GM12878 (cell line): ENCODE results near the gene OLA1. TPM values are rescaled to one million over a fixed set of nuclear protein-coding genes. Genes with fewer than 3 reads are reported as not detected.

ENCODE experiments used
- ATAC-seq: fragments of 200-7000 bp; cut with Tn5 transposase; 3 replicates; pipeline ENCODE4 v1.9.1; 2020; ENCODE audit warnings: mild to moderate bottlenecking, moderate library complexity
- BruUV-seq: library from RNA; stranded (reverse); fragments of 400-500 nt; replicated peaks from 2 replicates; lab custom pipeline; 2021; lab: Mats Ljungman, UMichigan
- CTCF ChIA-PET: fragments of 300-600 bp; sonication (Branson Sonifier 250); formaldehyde crosslinking; extraction: SDS; loops from one replicate; lab custom pipeline; 2021; ENCODE audit warnings: inconsistent platforms; lab: Yijun Ruan, JAX
- POLR2A ChIA-PET: fragments of 350-600 bp; formaldehyde crosslinking; extraction: SDS; loops from one replicate; lab custom pipeline; 2021; ENCODE audit warnings: inconsistent platforms; lab: Charles Lee
- RAD21 ChIA-PET: fragments of 300-600 bp; sonication (Branson Sonifier 250); formaldehyde crosslinking; loops from one replicate; lab custom pipeline; 2023; ENCODE audit warnings: antibody characterized with exemption; ENCODE audit not compliant: unreplicated experiment; lab: Charles Lee
- SMC1A ChIA-PET: fragments of 300-600 bp; sonication (Branson Sonifier 250); formaldehyde crosslinking; loops from one replicate; lab custom pipeline; 2023; ENCODE audit not compliant: unreplicated experiment, uncharacterized antibody; lab: Charles Lee
- DNase-seq: peaks from one replicate; pipeline ENCODE4 v3.0.0-alpha.2; 2011; ENCODE audit warnings: low read depth, low spot score
- FAIRE-seq: peaks from 3 replicates; lab custom pipeline; 2011; peaks lifted over from hg19 to GRCh38; lab: Jason Lieb, UNC
- H2AFZ ChIP-seq: 2 replicates; pipeline ENCODE4 v1.6.0; 2011; ENCODE audit warnings: low read depth, low read length, control low read depth; ENCODE audit not compliant: control insufficient read depth
- H3K27ac ChIP-seq: 2 replicates; pipeline ENCODE4 v1.5.1; 2011; ENCODE audit warnings: control low read depth; ENCODE audit not compliant: control insufficient read depth, insufficient read depth
- H3K27me3 ChIP-seq, 2 experiments: replicated peaks in 1 of 2; 2 replicates each; pipeline versions ENCODE4 v1.6.0 to v1.6.1; 2011; ENCODE audit warnings: low read length in 1 of 2; ENCODE audit not compliant: control insufficient read depth in 2 of 2, insufficient read depth in 2 of 2
- H3K36me3 ChIP-seq, 2 experiments: 2 replicates each; pipeline ENCODE4 v1.5.1; 2011; ENCODE audit warnings: low read length in 1 of 2; ENCODE audit not compliant: control insufficient read depth in 2 of 2, insufficient read depth in 2 of 2
- H3K4me1 ChIP-seq: 2 replicates; pipeline ENCODE4 v1.6.1; 2011; ENCODE audit warnings: mild to moderate bottlenecking, low read length, moderate library complexity, mixed read lengths; ENCODE audit not compliant: control insufficient read depth, insufficient read depth
- H3K4me2 ChIP-seq: 2 replicates; pipeline ENCODE4 v1.6.0; 2011; ENCODE audit warnings: control low read depth; ENCODE audit not compliant: control insufficient read depth, insufficient read depth
- H3K4me3 ChIP-seq: fragments of 200-600 bp; sonication (generic); 2 replicates; pipeline ENCODE4 v1.5.1; 2016
- H3K79me2 ChIP-seq: 2 replicates; pipeline ENCODE4 v1.6.0; 2011; ENCODE audit warnings: low read length; ENCODE audit not compliant: control insufficient read depth, insufficient read depth
- H3K9ac ChIP-seq: 2 replicates; pipeline ENCODE4 v1.8.0; 2011; ENCODE audit warnings: low read length, control low read depth, mixed read lengths; ENCODE audit not compliant: control insufficient read depth, insufficient read depth
- H3K9me3 ChIP-seq: replicated peaks from 3 replicates; pipeline ENCODE4 v1.5.1; 2011; ENCODE audit warnings: mild to moderate bottlenecking, low read length; ENCODE audit not compliant: control insufficient read depth, insufficient read depth
- H4K20me1 ChIP-seq: 2 replicates; pipeline ENCODE4 v1.6.0; 2011; ENCODE audit not compliant: control insufficient read depth, insufficient read depth
- ATF2 ChIP-seq: IDR thresholded peaks from 2 replicates; pipeline ENCODE4 v1.6.1; 2012; ENCODE audit warnings: low read length, inconsistent platforms
- ATF7 ChIP-seq: fragments of 450-650 bp; IDR thresholded peaks from 2 replicates; pipeline ENCODE4 v1.6.1; 2016; ENCODE audit warnings: low read depth, mild to moderate bottlenecking
- ETV6 ChIP-seq, 2 experiments: fragments of 450-650 bp in 1 of 2; IDR thresholded peaks in 1 of 2; conservative IDR thresholded peaks in 1 of 2; 2 replicates each; pipeline ENCODE4 v1.6.1; 2014; ENCODE audit warnings: antibody characterized with exemption in 1 of 2, borderline replicate concordance in 1 of 2, low read depth in 1 of 2, mild to moderate bottlenecking in 1 of 2, moderate library complexity in 1 of 2
- EZH2 ChIP-seq: IDR thresholded peaks from 2 replicates; pipeline ENCODE4 v1.6.1; 2012; ENCODE audit warnings: low read depth, mild to moderate bottlenecking, control low read depth, inconsistent platforms, low read length, borderline replicate concordance; ENCODE audit not compliant: control insufficient read depth
- FOS ChIP-seq: IDR thresholded peaks from 3 replicates; pipeline ENCODE4 v1.6.1; 2011; ENCODE audit warnings: borderline replicate concordance; ENCODE audit not compliant: insufficient read length; ENCODE audit errors: extremely low read depth
- GATAD2B ChIP-seq: fragments of 450-650 bp; conservative IDR thresholded peaks from 2 replicates; pipeline ENCODE4 v1.6.1; 2017; ENCODE audit warnings: low read depth, mild to moderate bottlenecking, moderate library complexity
- IKZF1 ChIP-seq: fragments of 450-650 bp; conservative IDR thresholded peaks from 2 replicates; pipeline ENCODE4 v1.6.1; 2017; ENCODE audit warnings: antibody characterized with exemption, mild to moderate bottlenecking
- IRF4 ChIP-seq: IDR thresholded peaks from 2 replicates; pipeline ENCODE4 v1.6.1; 2011; ENCODE audit warnings: low read depth, low read length
- NR2C2 ChIP-seq: IDR thresholded peaks from 2 replicates; pipeline ENCODE4 v1.6.1; 2011; ENCODE audit warnings: borderline replicate concordance, low read depth; ENCODE audit not compliant: control insufficient read depth, insufficient read length
- RELA ChIP-seq: fragments of 450-650 bp; IDR thresholded peaks from 2 replicates; pipeline ENCODE4 v1.8.0; 2014; ENCODE audit warnings: borderline replicate concordance; ENCODE audit not compliant: partially characterized antibody
- SIX5 ChIP-seq: IDR thresholded peaks from 2 replicates; pipeline ENCODE4 v1.6.1; 2011; ENCODE audit warnings: mild to moderate bottlenecking, low read depth, low read length, moderate library complexity; ENCODE audit not compliant: severe bottlenecking
- SP1 ChIP-seq: IDR thresholded peaks from one replicate; pipeline ENCODE4 v1.6.1; 2011; ENCODE audit warnings: low read depth, low read length
- SREBF2 ChIP-seq: IDR thresholded peaks from 2 replicates; pipeline ENCODE4 v1.6.1; 2012; ENCODE audit warnings: mild to moderate bottlenecking, low read length
- SRF ChIP-seq, 2 experiments: IDR thresholded peaks; 2 replicates each; pipeline ENCODE4 v1.6.1; 2011; ENCODE audit warnings: low read depth in 2 of 2, low read length in 2 of 2, mild to moderate bottlenecking in 1 of 2, moderate library complexity in 1 of 2
- SUPT20H ChIP-seq: IDR thresholded peaks from 2 replicates; pipeline ENCODE4 v1.6.1; 2011; ENCODE audit warnings: low read depth, mild to moderate bottlenecking, low read length, moderate library complexity, borderline replicate concordance; ENCODE audit not compliant: control insufficient read depth
- ZNF384 ChIP-seq: IDR thresholded peaks from 2 replicates; pipeline ENCODE4 v1.6.1; 2012; ENCODE audit warnings: low read depth, mild to moderate bottlenecking, low read length, improper control_type of control experiment, borderline replicate concordance
- WGBS: methylation state at CpG from one replicate; pipeline ENCODE4 v1.1.6; 2016; ENCODE audit warnings: low lambda C conversion rate; ENCODE audit not compliant: insufficient replicate concordance, insufficient coverage; ENCODE audit errors: missing lambda C conversion rate; 5-methylcytosine and 5-hydroxymethylcytosine counted together
- in situ Hi-C: fragments of 300-500 bp; cut with MboI; formaldehyde crosslinking; loops from 9 replicates; pipeline ENCODE4 v1.14.3; 2018; ENCODE audit warnings: mixed read lengths
- intact Hi-C: fragments of 100-400 bp; cut with micrococcal nuclease; formaldehyde crosslinking; loops from one replicate; pipeline ENCODE4 v1.14.2; 2022; ENCODE audit not compliant: unreplicated experiment
- polyA plus RNA-seq, 11 experiments: library from polyadenylated mRNA; depleted of rRNA in 4 of 11; unstranded in 6 of 11; stranded (reverse) in 5 of 11; fragments of >200 nt; fragmentation: Nextera tagmentation in 4 of 11; fragmentation: Illumina TruSeq in 1 of 11; extraction: Ambion mirVana in 4 of 11; extraction: Trizol in 1 of 11; gene quantifications; 1 replicate in 1 of 11; 2 replicates in 10 of 11; pipeline versions ENCODE4 v1.2.1 to v1.2.3, GENCODE V29; 2011 to 2016; ENCODE audit warnings: inconsistent platforms in 2 of 11, missing spikeins in 2 of 11, low read depth in 1 of 11
- total RNA-seq, 4 experiments: library from RNA; depleted of rRNA in 3 of 4; stranded (reverse); fragments of >200 nt in 3 of 4; fragmentation: Illumina TruSeq in 1 of 4; extraction: Trizol in 1 of 4; gene quantifications; 2 replicates each; pipeline versions ENCODE4 v1.2.1 to v1.2.3, GENCODE V29; 2013 to 2021
- TF ChIP-seq, protein P1 (sequence below): fragments of 150-350 bp; IDR thresholded peaks from 2 replicates; pipeline ENCODE4 v1.6.1; 2014; ENCODE audit warnings: mild to moderate bottlenecking, low read depth, low read length

OLA1 gene
- total and polyA plus RNA-seq, 10 of the 15 experiments (the other 5 are each of a cell fraction or from before 2014, with no cell fraction given): 107 to 238 (median 142) TPM

DNA sequence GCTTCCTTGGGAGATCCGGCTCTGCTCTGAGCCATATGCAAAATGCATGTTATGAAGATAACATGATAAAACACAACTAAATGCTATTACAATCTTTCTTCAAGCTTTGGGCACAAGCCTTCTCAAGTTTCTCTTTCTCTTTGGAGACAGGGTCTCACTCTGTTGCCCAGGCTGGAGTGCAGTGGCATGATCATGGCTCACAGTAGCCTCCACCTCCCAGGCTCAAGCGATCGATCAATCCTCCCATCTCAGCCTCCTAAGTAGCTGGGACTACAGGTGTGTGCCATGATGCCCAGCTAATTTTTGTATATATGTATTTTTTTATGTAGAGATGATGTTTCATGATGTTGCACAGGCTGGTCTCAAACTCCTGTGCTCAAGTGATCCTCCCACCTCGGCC, 175.5 kb downstream of the OLA1 start:
- RAD21 ChIA-PET: interaction anchor here (0.9 kb wide), 1 partner anchor 269 kb away, joined by 3 read pairs; no protein-coding TSS in a partner anchor
- CTCF ChIA-PET: no interaction called here
- TF ChIP-seq ATF7: no peak
- TF ChIP-seq FOS: no peak
- no peak for TF ChIP-seq NR2C2
- no peak for TF ChIP-seq IRF4
- TF ChIP-seq RELA: no peak
- no peak for TF ChIP-seq ETV6 (conservative IDR thresholded peaks at IDR 0.05 in 1 of 2, IDR thresholded peaks at IDR 0.05 in 1 of 2; ENCODE audit: borderline replicate concordance in 1 of 2, low read depth in 1 of 2)
- TF ChIP-seq SIX5: no peak
- no peak for TF ChIP-seq SUPT20H
- no peak for TF ChIP-seq SRF (IDR thresholded peaks at IDR 0.05; ENCODE audit: low read depth in 2 of 2, low read length in 2 of 2)
- TF ChIP-seq GATAD2B: no peak
- TF ChIP-seq EZH2: no peak
- TF ChIP-seq ZNF384: no peak
- TF ChIP-seq, protein P1, sequence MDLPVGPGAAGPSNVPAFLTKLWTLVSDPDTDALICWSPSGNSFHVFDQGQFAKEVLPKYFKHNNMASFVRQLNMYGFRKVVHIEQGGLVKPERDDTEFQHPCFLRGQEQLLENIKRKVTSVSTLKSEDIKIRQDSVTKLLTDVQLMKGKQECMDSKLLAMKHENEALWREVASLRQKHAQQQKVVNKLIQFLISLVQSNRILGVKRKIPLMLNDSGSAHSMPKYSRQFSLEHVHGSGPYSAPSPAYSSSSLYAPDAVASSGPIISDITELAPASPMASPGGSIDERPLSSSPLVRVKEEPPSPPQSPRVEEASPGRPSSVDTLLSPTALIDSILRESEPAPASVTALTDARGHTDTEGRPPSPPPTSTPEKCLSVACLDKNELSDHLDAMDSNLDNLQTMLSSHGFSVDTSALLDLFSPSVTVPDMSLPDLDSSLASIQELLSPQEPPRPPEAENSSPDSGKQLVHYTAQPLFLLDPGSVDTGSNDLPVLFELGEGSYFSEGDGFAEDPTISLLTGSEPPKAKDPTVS: no peak
- no peak for TF ChIP-seq ATF2
- no peak for TF ChIP-seq SP1
- TF ChIP-seq IKZF1: no peak
- no peak for TF ChIP-seq SREBF2
- no peak overlapping the region for H3K27ac ChIP-seq
- 99% methylated on average over 4 of the region's 4 CpGs for whole genome bisulfite sequencing
- H3K79me2 ChIP-seq: no peaks in the 10 kb centered on the region
- intact Hi-C loops: no loop called here
- no peak overlapping the region for H3K9ac ChIP-seq
- no peak overlapping the region for H3K4me2 ChIP-seq
- no peaks in the 10 kb centered on the region for H3K9me3 ChIP-seq
- no TSS peak for BruUV-seq
- SMC1A ChIA-PET: interaction anchor here (0.7 to 1.1 kb wide), 3 partner anchors 11 to 278 kb away, joined by 3 read pairs; no protein-coding TSS in a partner anchor
- in situ Hi-C loops: no loop called here
- no peak overlapping the region for H2AFZ ChIP-seq
- FAIRE-seq (no peak), DNase-seq (no peak), ATAC-seq (no peak)
- POLR2A ChIA-PET: interaction anchor here (0.7 kb wide), 1 partner anchor 8 kb away, joined by 3 read pairs; no protein-coding TSS in a partner anchor
- no peaks in the 10 kb centered on the region for H3K27me3 ChIP-seq
- H3K4me3 ChIP-seq: no peak overlapping the region
- H4K20me1 ChIP-seq: no peaks in the 10 kb centered on the region; the same call in 1 of the 2 replicates
- H3K36me3 ChIP-seq: peaks cover 0 to 10% of the 10 kb centered on the region in 2 experiments; a peak in 3 of 4 replicates
- no peaks in the 10 kb centered on the region for H3K4me1 ChIP-seq
